GM12878 (cell line): ENCODE measurements around the gene PALLD. TPM values are rescaled to one million over a fixed set of nuclear protein-coding genes. Genes with fewer than 3 reads are reported as not detected.

Experiments
- ATAC-seq: fragments of 200-7000 bp; cut with Tn5 transposase; 3 replicates; pipeline ENCODE4 v1.9.1; 2020; ENCODE audit warnings: mild to moderate bottlenecking, moderate library complexity
- BruUV-seq: library from RNA; stranded (reverse); fragments of 400-500 nt; replicated peaks from 2 replicates; lab custom pipeline; 2021; lab: Mats Ljungman, UMichigan
- CTCF ChIA-PET: fragments of 300-600 bp; sonication (Branson Sonifier 250); formaldehyde crosslinking; extraction: SDS; loops from one replicate; lab custom pipeline; 2021; ENCODE audit warnings: inconsistent platforms; lab: Yijun Ruan, JAX
- POLR2A ChIA-PET: fragments of 350-600 bp; formaldehyde crosslinking; extraction: SDS; loops from one replicate; lab custom pipeline; 2021; ENCODE audit warnings: inconsistent platforms; lab: Charles Lee
- RAD21 ChIA-PET: fragments of 300-600 bp; sonication (Branson Sonifier 250); formaldehyde crosslinking; loops from one replicate; lab custom pipeline; 2023; ENCODE audit warnings: antibody characterized with exemption; ENCODE audit not compliant: unreplicated experiment; lab: Charles Lee
- SMC1A ChIA-PET: fragments of 300-600 bp; sonication (Branson Sonifier 250); formaldehyde crosslinking; loops from one replicate; lab custom pipeline; 2023; ENCODE audit not compliant: unreplicated experiment, uncharacterized antibody; lab: Charles Lee
- DNase-seq: peaks from one replicate; pipeline ENCODE4 v3.0.0-alpha.2; 2011; ENCODE audit warnings: low read depth, low spot score
- FAIRE-seq: peaks from 3 replicates; lab custom pipeline; 2011; peaks lifted over from hg19 to GRCh38; lab: Jason Lieb, UNC
- H2AFZ ChIP-seq: 2 replicates; pipeline ENCODE4 v1.6.0; 2011; ENCODE audit warnings: low read depth, low read length, control low read depth; ENCODE audit not compliant: control insufficient read depth
- H3K27ac ChIP-seq: 2 replicates; pipeline ENCODE4 v1.5.1; 2011; ENCODE audit warnings: control low read depth; ENCODE audit not compliant: control insufficient read depth, insufficient read depth
- H3K27me3 ChIP-seq, 2 experiments: replicated peaks in 1 of 2; 2 replicates each; pipeline versions ENCODE4 v1.6.0 to v1.6.1; 2011; ENCODE audit warnings: low read length in 1 of 2; ENCODE audit not compliant: control insufficient read depth in 2 of 2, insufficient read depth in 2 of 2
- H3K36me3 ChIP-seq, 2 experiments: 2 replicates each; pipeline ENCODE4 v1.5.1; 2011; ENCODE audit warnings: low read length in 1 of 2; ENCODE audit not compliant: control insufficient read depth in 2 of 2, insufficient read depth in 2 of 2
- H3K4me1 ChIP-seq: 2 replicates; pipeline ENCODE4 v1.6.1; 2011; ENCODE audit warnings: mild to moderate bottlenecking, low read length, moderate library complexity, mixed read lengths; ENCODE audit not compliant: control insufficient read depth, insufficient read depth
- H3K4me2 ChIP-seq: 2 replicates; pipeline ENCODE4 v1.6.0; 2011; ENCODE audit warnings: control low read depth; ENCODE audit not compliant: control insufficient read depth, insufficient read depth
- H3K4me3 ChIP-seq: fragments of 200-600 bp; sonication (generic); 2 replicates; pipeline ENCODE4 v1.5.1; 2016
- H3K79me2 ChIP-seq: 2 replicates; pipeline ENCODE4 v1.6.0; 2011; ENCODE audit warnings: low read length; ENCODE audit not compliant: control insufficient read depth, insufficient read depth
- H3K9ac ChIP-seq: 2 replicates; pipeline ENCODE4 v1.8.0; 2011; ENCODE audit warnings: low read length, control low read depth, mixed read lengths; ENCODE audit not compliant: control insufficient read depth, insufficient read depth
- H3K9me3 ChIP-seq: replicated peaks from 3 replicates; pipeline ENCODE4 v1.5.1; 2011; ENCODE audit warnings: mild to moderate bottlenecking, low read length; ENCODE audit not compliant: control insufficient read depth, insufficient read depth
- H4K20me1 ChIP-seq: 2 replicates; pipeline ENCODE4 v1.6.0; 2011; ENCODE audit not compliant: control insufficient read depth, insufficient read depth
- ASH2L ChIP-seq: fragments of 300-600, 200-600 bp; sonication (generic); IDR thresholded peaks from 2 replicates; pipeline ENCODE4 v1.6.1; 2017; ENCODE audit warnings: low read depth, mild to moderate bottlenecking, borderline replicate concordance
- BRCA1 ChIP-seq: IDR thresholded peaks from 2 replicates; pipeline ENCODE4 v1.6.1; 2011; ENCODE audit warnings: low read depth, low read length, improper control_type of control experiment
- EED ChIP-seq: sonication (generic); IDR thresholded peaks from 2 replicates; pipeline ENCODE4 v1.6.1; 2016; ENCODE audit warnings: antibody characterized with exemption, low read depth
- IKZF1 ChIP-seq: fragments of 450-650 bp; conservative IDR thresholded peaks from 2 replicates; pipeline ENCODE4 v1.6.1; 2017; ENCODE audit warnings: antibody characterized with exemption, mild to moderate bottlenecking
- IRF3 ChIP-seq: fragments of 450-650 bp; IDR thresholded peaks from 2 replicates; pipeline ENCODE4 v1.6.1; 2014; ENCODE audit warnings: mild to moderate bottlenecking
- JUND ChIP-seq: IDR thresholded peaks from 2 replicates; pipeline ENCODE4 v1.6.1; 2012; ENCODE audit warnings: low read depth, mild to moderate bottlenecking, low read length, improper control_type of control experiment, moderate library complexity
- POLR2AphosphoS2 ChIP-seq: IDR thresholded peaks from 2 replicates; pipeline ENCODE4 v1.6.1; 2011; ENCODE audit warnings: low read depth, mild to moderate bottlenecking, low read length, improper control_type of control experiment, moderate library complexity
- PRDM15 ChIP-seq: fragments of 450-650 bp; formaldehyde crosslinking; IDR thresholded peaks from 2 replicates; pipeline ENCODE4 v1.4.0; 2020; ENCODE audit warnings: mild to moderate bottlenecking, moderate library complexity
- REST ChIP-seq: IDR thresholded peaks from 2 replicates; pipeline ENCODE4 v1.6.1; 2012; ENCODE audit warnings: mild to moderate bottlenecking, low read depth, low read length
- SIN3A ChIP-seq: IDR thresholded peaks from 2 replicates; pipeline ENCODE4 v1.6.1; 2012; ENCODE audit warnings: low read depth, low read length, improper control_type of control experiment
- SKIL ChIP-seq: fragments of 450-650 bp; IDR thresholded peaks from 2 replicates; pipeline ENCODE4 v1.6.1; 2017; ENCODE audit warnings: mild to moderate bottlenecking, low read depth, inconsistent platforms; ENCODE audit not compliant: poor library complexity, severe bottlenecking
- SMAD5 ChIP-seq: IDR thresholded peaks from 2 replicates; pipeline ENCODE4 v1.6.1; 2016; ENCODE audit warnings: antibody characterized with exemption, low read depth
- ZSCAN29 ChIP-seq: fragments of 450-650 bp; IDR thresholded peaks from 2 replicates; pipeline ENCODE4 v1.6.1; 2017; ENCODE audit warnings: mild to moderate bottlenecking, moderate library complexity
- WGBS: methylation state at CpG from one replicate; pipeline ENCODE4 v1.1.6; 2016; ENCODE audit warnings: low lambda C conversion rate; ENCODE audit not compliant: insufficient replicate concordance, insufficient coverage; ENCODE audit errors: missing lambda C conversion rate; 5-methylcytosine and 5-hydroxymethylcytosine counted together
- in situ Hi-C: fragments of 300-500 bp; cut with MboI; formaldehyde crosslinking; loops from 9 replicates; pipeline ENCODE4 v1.14.3; 2018; ENCODE audit warnings: mixed read lengths
- intact Hi-C: fragments of 100-400 bp; cut with micrococcal nuclease; formaldehyde crosslinking; loops from one replicate; pipeline ENCODE4 v1.14.2; 2022; ENCODE audit not compliant: unreplicated experiment
- polyA plus RNA-seq, 11 experiments: library from polyadenylated mRNA; depleted of rRNA in 4 of 11; unstranded in 6 of 11; stranded (reverse) in 5 of 11; fragments of >200 nt; fragmentation: Nextera tagmentation in 4 of 11; fragmentation: Illumina TruSeq in 1 of 11; extraction: Ambion mirVana in 4 of 11; extraction: Trizol in 1 of 11; gene quantifications; 1 replicate in 1 of 11; 2 replicates in 10 of 11; pipeline versions ENCODE4 v1.2.1 to v1.2.3, GENCODE V29; 2011 to 2016; ENCODE audit warnings: inconsistent platforms in 2 of 11, missing spikeins in 2 of 11, low read depth in 1 of 11
- total RNA-seq, 4 experiments: library from RNA; depleted of rRNA in 3 of 4; stranded (reverse); fragments of >200 nt in 3 of 4; fragmentation: Illumina TruSeq in 1 of 4; extraction: Trizol in 1 of 4; gene quantifications; 2 replicates each; pipeline versions ENCODE4 v1.2.1 to v1.2.3, GENCODE V29; 2013 to 2021

The PALLD gene
- total and polyA plus RNA-seq, 10 of the 15 experiments (the other 5 are each of a cell fraction or from before 2014, with no cell fraction given) = 1.0 to 7.7 (median 1.7) TPM

GRCh38 chr4:168600796-168601583 is 104.1 kb downstream of the PALLD start:
- no peaks in the 10 kb centered on the region for H3K36me3 ChIP-seq
- in situ Hi-C loops (no loop called here), intact Hi-C loops (no loop called here)
- ChIA-PET RAD21 (no interaction called here), POLR2A (no interaction called here), CTCF (interaction anchor here (0.6 to 2.0 kb wide), 3 partner anchors 12 to 282 kb away, joined by 3 to 11 read pairs (median 4); no protein-coding TSS in a partner anchor), SMC1A (interaction anchor here (0.6 kb wide), 1 partner anchor 130 kb away, joined by 4 read pairs; no protein-coding TSS in a partner anchor)
- FAIRE-seq (no peak), DNase-seq (no peak), ATAC-seq (no peak)
- no peaks in the 10 kb centered on the region for H3K27me3 ChIP-seq
- H3K4me2 ChIP-seq = no peak overlapping the region
- no peaks in the 10 kb centered on the region for H4K20me1 ChIP-seq
- no TSS peak for BruUV-seq
- no peak overlapping the region for H2AFZ ChIP-seq
- H3K9me3 ChIP-seq = no peaks in the 10 kb centered on the region
- H3K9ac ChIP-seq = no peak overlapping the region
- no peaks in the 10 kb centered on the region for H3K79me2 ChIP-seq
- 35% methylated on average over 5 of the region's 5 CpGs for WGBS
- no peak overlapping the region for H3K27ac ChIP-seq
- H3K4me3 ChIP-seq = no peak overlapping the region
- no peaks in the 10 kb centered on the region for H3K4me1 ChIP-seq
- TF ChIP-seq REST (no peak), IRF3 (no peak), SKIL (no peak), IKZF1 (no peak), JUND (no peak), EED (no peak), BRCA1 (no peak), POLR2AphosphoS2 (no peak), ASH2L (no peak), SIN3A (no peak), ZSCAN29 (no peak), SMAD5 (no peak), PRDM15 (no peak)
